GM12873 (cell line): ENCODE data around the gene ADSS1.

Experiments
- TF ChIP-seq, protein P1 (sequence below): IDR thresholded peaks from 2 replicates; pipeline ENCODE4 v1.5.1; 2012; ENCODE audit warnings: low read depth, mild to moderate bottlenecking, moderate library complexity, low read length, control low read depth; ENCODE audit not compliant: insufficient read depth; ENCODE audit errors: missing control alignments

Gene ADSS1

DNA sequence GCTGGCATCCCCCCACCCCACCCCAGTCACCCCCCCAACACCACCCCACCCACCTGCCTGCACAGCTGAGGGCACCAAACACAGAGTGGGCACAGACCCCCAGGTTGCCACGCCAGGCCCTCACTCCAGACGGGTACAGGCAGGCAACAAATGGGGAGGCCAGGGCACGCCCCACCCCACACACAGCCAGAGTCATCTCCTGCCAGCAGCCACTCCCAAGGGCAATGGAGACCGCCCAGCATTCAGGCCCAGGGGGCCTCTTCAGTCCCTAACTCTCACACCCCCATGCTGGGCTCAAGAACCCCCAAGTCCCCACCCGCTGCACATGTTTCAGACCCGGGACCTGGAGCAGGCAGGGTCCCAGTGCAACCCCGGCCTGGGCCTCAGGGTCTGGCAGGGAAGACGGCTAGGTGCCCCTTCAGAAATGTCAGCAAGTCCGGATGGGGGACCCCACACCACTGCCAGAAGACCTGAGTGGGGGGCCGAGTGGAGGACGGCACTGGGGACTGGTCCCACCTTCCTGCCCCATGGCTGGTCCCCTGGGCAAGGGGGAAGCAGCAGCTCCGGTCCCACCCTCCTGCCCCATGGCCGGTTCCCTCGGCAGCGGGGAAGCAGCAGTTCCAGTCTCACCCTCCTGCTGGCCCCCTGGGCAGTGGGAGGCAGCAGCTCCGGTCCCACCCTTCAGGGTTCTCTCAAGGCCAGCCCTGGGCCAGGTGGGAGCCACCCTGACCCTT lies 59.6 kb downstream of the ADSS1 start:
- TF ChIP-seq, protein P1, sequence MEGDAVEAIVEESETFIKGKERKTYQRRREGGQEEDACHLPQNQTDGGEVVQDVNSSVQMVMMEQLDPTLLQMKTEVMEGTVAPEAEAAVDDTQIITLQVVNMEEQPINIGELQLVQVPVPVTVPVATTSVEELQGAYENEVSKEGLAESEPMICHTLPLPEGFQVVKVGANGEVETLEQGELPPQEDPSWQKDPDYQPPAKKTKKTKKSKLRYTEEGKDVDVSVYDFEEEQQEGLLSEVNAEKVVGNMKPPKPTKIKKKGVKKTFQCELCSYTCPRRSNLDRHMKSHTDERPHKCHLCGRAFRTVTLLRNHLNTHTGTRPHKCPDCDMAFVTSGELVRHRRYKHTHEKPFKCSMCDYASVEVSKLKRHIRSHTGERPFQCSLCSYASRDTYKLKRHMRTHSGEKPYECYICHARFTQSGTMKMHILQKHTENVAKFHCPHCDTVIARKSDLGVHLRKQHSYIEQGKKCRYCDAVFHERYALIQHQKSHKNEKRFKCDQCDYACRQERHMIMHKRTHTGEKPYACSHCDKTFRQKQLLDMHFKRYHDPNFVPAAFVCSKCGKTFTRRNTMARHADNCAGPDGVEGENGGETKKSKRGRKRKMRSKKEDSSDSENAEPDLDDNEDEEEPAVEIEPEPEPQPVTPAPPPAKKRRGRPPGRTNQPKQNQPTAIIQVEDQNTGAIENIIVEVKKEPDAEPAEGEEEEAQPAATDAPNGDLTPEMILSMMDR = no peak

GRCh38 chr14:104784218-104784568 lies 60.2 kb downstream of the ADSS1 start:
- TF ChIP-seq, protein P1 = no peak

DNA sequence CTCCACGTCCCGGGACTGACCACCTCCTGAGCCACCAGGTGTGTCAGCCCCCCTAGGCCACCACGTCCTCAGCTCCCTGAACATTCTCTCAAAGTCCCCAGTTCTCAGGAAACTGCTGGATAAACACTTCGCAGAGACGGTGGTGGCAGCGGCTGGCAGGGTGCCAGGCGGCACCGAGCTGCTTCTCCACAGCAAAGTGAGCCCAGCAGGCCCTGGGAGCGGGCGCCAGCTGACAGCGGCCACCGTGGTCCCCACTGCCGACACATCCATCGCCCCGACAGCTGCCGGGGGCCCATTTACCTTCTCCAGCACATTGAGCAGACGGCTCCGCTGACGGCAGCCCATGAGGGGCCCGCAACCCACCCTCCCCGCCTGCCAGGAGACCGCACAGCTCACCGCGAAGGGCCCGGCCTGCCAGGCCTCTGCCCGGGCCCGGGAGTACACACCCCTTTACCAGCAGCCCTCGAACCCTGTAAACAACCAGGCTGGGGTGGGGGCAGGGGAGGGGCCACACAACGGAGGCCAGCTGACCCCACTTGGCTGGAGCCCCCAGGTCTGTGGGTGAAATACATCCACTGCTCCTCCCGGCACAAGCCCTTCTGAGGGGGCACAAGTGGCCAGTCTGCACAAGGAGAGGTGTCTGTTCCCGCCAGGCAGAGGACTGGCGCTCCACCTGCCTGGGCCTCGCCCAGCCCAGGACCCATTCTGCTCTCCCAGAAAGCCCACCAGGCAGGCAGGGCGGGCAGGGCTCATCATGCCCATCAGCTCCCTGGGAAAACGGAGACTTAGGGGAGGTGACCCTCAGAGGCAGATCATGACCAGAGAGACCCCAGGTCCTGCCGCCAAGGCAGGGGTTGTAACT lies 61.0 kb downstream of the ADSS1 start:
- TF ChIP-seq, protein P1 = no peak

DNA sequence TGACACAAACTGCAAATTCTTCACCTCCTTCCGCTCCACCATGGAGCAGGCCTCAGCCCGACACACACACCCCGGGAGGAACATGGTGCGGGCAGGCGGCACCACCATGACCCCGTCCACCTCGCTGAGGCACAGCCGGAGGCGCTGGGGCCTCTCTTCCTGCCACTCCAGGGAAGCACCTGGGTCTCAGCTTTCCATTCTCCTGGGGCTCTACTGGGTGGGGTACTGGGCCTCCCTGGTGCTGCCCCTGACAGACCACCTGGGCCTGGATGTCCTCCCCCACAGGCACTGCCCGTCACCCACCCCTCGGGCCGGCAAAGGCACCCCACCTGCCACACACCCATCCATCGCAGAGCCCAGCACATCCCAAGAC lies 61.7 kb downstream of the ADSS1 start:
- TF ChIP-seq, protein P1 = no peak

GRCh38 chr14:104786091-104786586 lies 62.1 kb downstream of the ADSS1 start:
- TF ChIP-seq, protein P1 = no peak

DNA sequence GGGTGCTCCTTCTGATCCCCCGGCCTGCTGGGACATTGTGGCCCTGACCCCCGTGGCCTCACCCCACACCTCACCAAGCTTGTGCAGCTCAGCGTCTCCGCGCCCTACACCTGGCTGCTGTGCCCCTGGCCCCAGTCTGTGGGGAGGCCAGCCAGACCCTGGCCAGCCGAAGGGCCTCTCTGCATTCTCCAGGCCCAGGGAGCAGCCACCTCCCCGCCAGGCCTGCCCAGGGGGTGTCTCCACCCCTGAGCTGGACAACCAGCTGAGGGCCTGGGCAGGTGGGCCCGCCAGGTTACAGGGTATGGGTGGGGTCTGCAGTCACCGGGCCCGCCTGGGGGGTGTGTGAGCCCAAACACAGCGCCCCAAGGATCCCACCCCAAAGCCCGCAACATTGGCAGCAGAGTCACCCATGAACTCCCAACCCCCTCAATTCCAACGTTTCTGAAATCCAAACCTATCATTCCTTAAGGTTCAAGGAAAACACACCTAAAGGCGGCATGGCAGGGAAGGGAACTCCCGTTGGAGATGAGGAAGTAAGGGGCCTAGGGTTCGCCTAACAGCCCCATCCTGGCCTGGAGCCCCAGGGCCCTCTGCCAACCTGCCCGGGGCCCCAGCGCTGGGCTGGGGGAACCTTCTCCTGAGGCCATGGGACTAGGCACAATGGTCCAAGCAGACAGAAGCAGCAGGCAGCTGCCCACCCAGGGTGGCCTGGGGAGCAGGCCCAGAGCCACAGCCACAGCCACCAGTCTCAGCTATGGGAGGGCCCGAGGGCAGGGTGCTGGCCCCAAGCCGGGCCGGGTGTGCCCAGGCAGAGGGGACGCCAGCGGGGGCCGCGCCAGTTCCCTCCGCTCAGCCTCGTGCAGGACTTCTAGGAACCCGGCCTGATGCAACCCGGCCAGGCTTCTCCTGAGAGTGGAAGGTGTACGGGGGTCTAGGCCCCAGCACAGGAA lies 63.0 kb downstream of the ADSS1 start:
- TF ChIP-seq, protein P1 = no peak
